ENCODE results near the gene FSTL4. TPM values are rescaled to one million over a fixed set of nuclear protein-coding genes. Genes with fewer than 3 reads are reported as not detected.

FSTL4 gene
- total RNA-seq, 1 experiment from 2014 or later = 2.1 TPM

Small RNA genes within 50 kb of the gene (small RNA-seq; reads per million reads assigned to genes)
- 0 reads per million in 2 experiments for gene MIR1289-2
